Mesenchymal stem cell (in vitro differentiated cells and primary cell): ENCODE results near the gene AGAP1.

Source experiments
- DNase-seq: peaks from one replicate; pipeline ENCODE4 v3.0.0-alpha.2; 2013
- H2AFZ ChIP-seq: one replicate; pipeline ENCODE4 v1.6.1; 2013; ENCODE audit warnings: low read depth, mild to moderate bottlenecking, control low read depth, inconsistent platforms, low read length, moderate library complexity
- H2AK5ac ChIP-seq: 2 replicates; pipeline ENCODE4 v1.6.1; 2013; ENCODE audit warnings: low read length, moderate library complexity, mild to moderate bottlenecking, inconsistent platforms; ENCODE audit not compliant: severe bottlenecking
- H2BK120ac ChIP-seq: one replicate; pipeline ENCODE4 v1.6.1; 2013; ENCODE audit warnings: low read depth, mild to moderate bottlenecking, inconsistent platforms, low read length, moderate library complexity
- H2BK12ac ChIP-seq, 2 experiments: one replicate each; pipeline ENCODE4 v1.6.1; 2013; ENCODE audit warnings: inconsistent platforms in 2 of 2, low read length in 2 of 2, mild to moderate bottlenecking in 2 of 2, moderate library complexity in 2 of 2, control low read depth in 1 of 2
- H2BK15ac ChIP-seq: one replicate; pipeline ENCODE4 v1.6.1; 2013; ENCODE audit warnings: mild to moderate bottlenecking, low read depth, inconsistent platforms; ENCODE audit not compliant: poor library complexity, severe bottlenecking
- H2BK5ac ChIP-seq: 2 replicates; pipeline ENCODE4 v1.6.1; 2013; ENCODE audit warnings: low read depth, mild to moderate bottlenecking, low read length, control low read depth, inconsistent platforms; ENCODE audit not compliant: poor library complexity, severe bottlenecking
- H3K14ac ChIP-seq, 2 experiments: one replicate each; pipeline ENCODE4 v1.6.1; 2013; ENCODE audit warnings: inconsistent platforms in 2 of 2, low read length in 2 of 2, control low read depth in 1 of 2, mild to moderate bottlenecking in 1 of 2, moderate library complexity in 1 of 2
- H3K18ac ChIP-seq, 2 experiments: one replicate each; pipeline ENCODE4 v1.6.1; 2013; ENCODE audit warnings: inconsistent platforms in 2 of 2, low read length in 2 of 2, control low read depth in 1 of 2, low read depth in 1 of 2, mild to moderate bottlenecking in 1 of 2
- H3K23ac ChIP-seq, 2 experiments: one replicate each; pipeline ENCODE4 v1.6.1; 2013; ENCODE audit warnings: inconsistent platforms in 2 of 2, low read length in 2 of 2, mild to moderate bottlenecking in 2 of 2, moderate library complexity in 2 of 2, control low read depth in 1 of 2
- H3K27ac ChIP-seq: 2 replicates; pipeline ENCODE4 v1.5.1; 2013; ENCODE audit warnings: mild to moderate bottlenecking, moderate library complexity, low read length, control low read depth, inconsistent platforms; ENCODE audit not compliant: poor library complexity, severe bottlenecking
- H3K27me3 ChIP-seq, 2 experiments: 2 replicates each; pipeline versions ENCODE4 v1.6.1 to v1.7.0; 2013; ENCODE audit warnings: low read length in 2 of 2, mild to moderate bottlenecking in 2 of 2, moderate library complexity in 2 of 2, control low read depth in 1 of 2, inconsistent platforms in 1 of 2; ENCODE audit not compliant: control insufficient read depth in 1 of 2, insufficient read depth in 1 of 2
- H3K36me3 ChIP-seq, 2 experiments: 2 replicates each; pipeline versions ENCODE4 v1.6.1 to v1.7.0; 2013; ENCODE audit warnings: low read length in 2 of 2, control low read depth in 1 of 2, inconsistent platforms in 1 of 2, low read depth in 1 of 2, mild to moderate bottlenecking in 1 of 2; ENCODE audit not compliant: insufficient read depth in 2 of 2, control insufficient read depth in 1 of 2
- H3K4ac ChIP-seq, 2 experiments: one replicate each; pipeline ENCODE4 v1.6.1; 2013; ENCODE audit warnings: inconsistent platforms in 2 of 2, low read length in 2 of 2, mild to moderate bottlenecking in 2 of 2, moderate library complexity in 2 of 2, control low read depth in 1 of 2, low read depth in 1 of 2
- H3K4me1 ChIP-seq: 2 replicates; pipeline ENCODE4 v1.6.1; 2013; ENCODE audit warnings: low read depth, low read length, control low read depth; ENCODE audit not compliant: control insufficient read depth, insufficient read depth
- H3K4me2 ChIP-seq: 2 replicates; pipeline ENCODE4 v1.6.1; 2013; ENCODE audit warnings: low read length, mild to moderate bottlenecking, inconsistent platforms; ENCODE audit not compliant: poor library complexity, severe bottlenecking
- H3K4me3 ChIP-seq, 2 experiments: 2 replicates each; pipeline versions ENCODE4 v1.5.1 to v1.7.0; 2013; ENCODE audit warnings: low read length in 2 of 2, mild to moderate bottlenecking in 2 of 2, control low read depth in 1 of 2, low read depth in 1 of 2; ENCODE audit not compliant: insufficient read depth in 1 of 2
- H3K79me1 ChIP-seq: replicated peaks from 2 replicates; pipeline ENCODE4 v1.6.1; 2013; ENCODE audit warnings: mild to moderate bottlenecking, control low read depth, low read length, inconsistent platforms; ENCODE audit not compliant: poor library complexity, severe bottlenecking
- H3K9ac ChIP-seq: 2 replicates; pipeline ENCODE4 v1.7.0; 2013; ENCODE audit warnings: mild to moderate bottlenecking, low read length, moderate library complexity
- H3K9me3 ChIP-seq: 2 replicates; pipeline ENCODE4 v1.7.0; 2013; ENCODE audit warnings: mild to moderate bottlenecking, low read length; ENCODE audit not compliant: control insufficient read depth
- H4K8ac ChIP-seq: one replicate; pipeline ENCODE4 v1.6.1; 2013; ENCODE audit warnings: inconsistent platforms, mild to moderate bottlenecking, low read length, moderate library complexity
- H4K91ac ChIP-seq: one replicate; pipeline ENCODE4 v1.6.1; 2013; ENCODE audit warnings: mild to moderate bottlenecking, low read length, inconsistent platforms
- WGBS: methylation state at CpG from one replicate; pipeline ENCODE4 v1.1.7; 2013; ENCODE audit warnings: mixed read lengths; 5-methylcytosine and 5-hydroxymethylcytosine counted together

The AGAP1 gene

DNA sequence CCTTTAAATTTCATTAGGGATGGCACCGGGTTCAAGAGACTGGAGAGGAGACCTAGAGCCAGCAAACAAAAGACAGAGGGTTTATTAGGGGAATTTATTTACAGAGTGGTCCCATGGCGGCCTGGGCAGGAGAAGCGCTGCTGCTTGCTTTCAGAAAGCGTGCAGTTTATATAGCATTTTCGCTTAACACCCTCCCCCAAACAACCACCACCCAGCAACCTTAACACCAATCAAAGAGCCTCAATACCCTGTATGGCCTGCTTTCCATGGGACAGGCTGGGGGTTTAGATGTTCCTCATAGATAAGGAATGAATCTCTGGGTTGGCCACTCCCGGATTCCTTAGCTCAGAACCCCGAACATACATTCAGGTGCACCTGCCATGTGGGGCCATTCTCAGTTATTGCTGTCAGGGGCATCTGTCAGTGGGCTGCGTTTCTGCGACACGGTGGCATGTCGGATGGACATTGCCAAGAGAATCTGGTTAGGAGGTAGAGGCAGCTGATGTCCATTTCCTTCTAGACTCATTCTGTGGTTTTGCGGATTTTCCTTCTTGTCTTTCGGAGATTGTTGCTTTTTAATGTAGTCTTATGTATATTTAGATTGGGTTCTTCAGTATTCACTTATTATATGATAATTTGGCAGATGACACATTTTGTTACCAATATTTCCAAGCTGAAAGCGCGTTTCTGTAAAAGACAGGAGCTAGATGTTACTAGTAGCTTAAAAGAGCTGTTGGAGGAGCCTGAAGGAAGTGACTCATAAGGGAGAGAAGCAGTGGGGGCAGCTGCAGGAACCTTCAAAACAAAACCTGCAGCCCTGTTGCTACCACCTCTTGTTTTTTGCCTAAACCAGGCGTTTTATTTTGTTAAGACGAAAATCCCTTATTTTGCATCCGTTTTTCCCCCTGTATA lies 7.2 kb downstream of the AGAP1 start:
- Histone ChIP-seq H3K36me3 (peaks cover 0 to 8% of the 10 kb centered on the region in 2 experiments), H3K27ac (peak overlapping the region; percentile 80), H3K4me1 (peaks cover 38% of the 10 kb centered on the region), H2AK5ac (peak overlapping the region; percentile 73), H2BK120ac (peak overlapping the region; percentile 87), H3K14ac (peak overlapping the region in 1 of 2 experiments; percentile 61), H4K91ac (peak overlapping the region; percentile 73), H3K27me3 (no peaks in the 10 kb centered on the region), H3K9ac (no peak overlapping the region), H2BK15ac (peak overlapping the region; percentile 58), H3K9me3 (no peaks in the 10 kb centered on the region), H2AFZ (no peak overlapping the region), H2BK12ac (peak overlapping the region; percentile 92 to 93), H3K4ac (peak overlapping the region; percentile 60 to 79), H3K79me1 (peaks cover 27% of the 10 kb centered on the region), H3K4me3 (no peak overlapping the region), H2BK5ac (no peak overlapping the region), H3K4me2 (peak overlapping the region; percentile 77), H4K8ac (peak overlapping the region; percentile 38), H3K23ac (no peak overlapping the region), H3K18ac (peak overlapping the region; percentile 58 to 93)
- DNase-seq: peak; percentile 83
- 62% methylated on average over 13 of the region's 18 CpGs for WGBS

- peaks cover 36% of the 10 kb centered on the region for H3K4me1 ChIP-seq
- no peak overlapping the region for H3K14ac ChIP-seq
- H3K23ac ChIP-seq: no peak overlapping the region
- DNase-seq: no peak
- peak overlapping the region; percentile 93 for H4K8ac ChIP-seq
- H3K9ac ChIP-seq: no peak overlapping the region
- H3K79me1 ChIP-seq: peaks cover 27% of the 10 kb centered on the region
- H3K4me3 ChIP-seq: no peak overlapping the region
- H2AFZ ChIP-seq: no peak overlapping the region
- H3K18ac ChIP-seq: peak overlapping the region; percentile 68 to 93
- H4K91ac ChIP-seq: peak overlapping the region; percentile 87
- peak overlapping the region; percentile 25 for H2BK5ac ChIP-seq
- no peaks in the 10 kb centered on the region for H3K27me3 ChIP-seq
- peak overlapping the region; percentile 80 for H3K27ac ChIP-seq
- peak overlapping the region in 1 of 2 experiments; percentile 86 for H2BK12ac ChIP-seq
- no peaks in the 10 kb centered on the region for H3K9me3 ChIP-seq
- H2BK15ac ChIP-seq: no peak overlapping the region
- H3K4me2 ChIP-seq: peak overlapping the region; percentile 77
- peaks cover 0 to 8% of the 10 kb centered on the region in 2 experiments for H3K36me3 ChIP-seq
- H2AK5ac ChIP-seq: peak overlapping the region; percentile 81
- WGBS: 11% methylated on average over 4 of the region's 7 CpGs
- peak overlapping the region in 1 of 2 experiments; percentile 34 for H3K4ac ChIP-seq
- H2BK120ac ChIP-seq: peak overlapping the region; percentile 71
Observed at GRCh38 chr2:235501673-235502031, 7.8 kb downstream of the AGAP1 start.

GRCh38 chr2:235502336-235502735 lies 8.5 kb downstream of the AGAP1 start:
- Histone ChIP-seq H2AK5ac (peak overlapping the region; percentile 42), H2BK12ac (peak overlapping the region; percentile 29 to 86), H3K27me3 (no peaks in the 10 kb centered on the region), H2AFZ (no peak overlapping the region), H4K8ac (peak overlapping the region; percentile 93), H2BK15ac (peak overlapping the region; percentile 85), H3K9ac (no peak overlapping the region), H2BK120ac (peak overlapping the region; percentile 93), H3K18ac (peak overlapping the region; percentile 37 to 93), H2BK5ac (no peak overlapping the region), H3K4me2 (peak overlapping the region; percentile 77), H3K9me3 (no peaks in the 10 kb centered on the region), H3K36me3 (peaks cover 0 to 11% of the 10 kb centered on the region in 2 experiments), H3K4me1 (peaks cover 42% of the 10 kb centered on the region), H3K79me1 (peaks cover 30% of the 10 kb centered on the region), H4K91ac (peak overlapping the region; percentile 87), H3K27ac (peak overlapping the region; percentile 80), H3K14ac (no peak overlapping the region), H3K23ac (no peak overlapping the region), H3K4ac (no peak overlapping the region), H3K4me3 (no peak overlapping the region)
- 51% methylated on average over 5 of the region's 6 CpGs for WGBS
- no peak for DNase-seq

- Histone ChIP-seq H3K27ac (no peak overlapping the region), H3K79me1 (peaks cover 28% of the 10 kb centered on the region), H2AFZ (peak overlapping the region; percentile 3), H4K91ac (peak overlapping the region; percentile 75), H2BK120ac (peak overlapping the region; percentile 52), H2BK12ac (peak overlapping the region; percentile 52 to 71), H3K4me3 (no peak overlapping the region), H2BK5ac (no peak overlapping the region), H3K14ac (no peak overlapping the region), H3K9me3 (no peaks in the 10 kb centered on the region), H2AK5ac (peak overlapping the region; percentile 9), H3K9ac (no peak overlapping the region), H3K36me3 (peaks cover 0 to 7% of the 10 kb centered on the region in 2 experiments), H3K23ac (no peak overlapping the region), H3K27me3 (no peaks in the 10 kb centered on the region), H3K4me1 (peaks cover 40% of the 10 kb centered on the region), H3K4me2 (no peak overlapping the region), H3K18ac (peak overlapping the region; percentile 37 to 89), H3K4ac (peak overlapping the region in 1 of 2 experiments; percentile 76), H4K8ac (peak overlapping the region; percentile 71), H2BK15ac (peak overlapping the region; percentile 39)
- WGBS: 45% methylated on average over 12 of the region's 12 CpGs
- DNase-seq: peak; percentile 44
Observed at GRCh38 chr2:235504441-235505180, 10.8 kb downstream of the AGAP1 start.
